CD4-positive, alpha-beta T cell treated with Interleukin-10 for 1 hour (primary cell): ENCODE results near the gene STRN3.
"Not testable (repeated sequence)": the region's sequence is repeated elsewhere in the genome, so short reads cannot be mapped to it uniquely, and the experiment has no call there.

ENCODE experiments used
- DNase-seq: peaks from one replicate; pipeline ENCODE4 v3.0.0-alpha.2; 2020

Gene STRN3

GRCh38 chr14:31026077-31026449 is at the start of gene STRN3:
Gene STRN3 (minus strand): TSS chr14:31026379. CDS start chr14:31026185, 194 bp downstream.
- DNase-seq: no peak

GRCh38 chr14:31075144-31075543 is 49.0 kb upstream of the STRN3 start:
- no peak for DNase-seq

DNA sequence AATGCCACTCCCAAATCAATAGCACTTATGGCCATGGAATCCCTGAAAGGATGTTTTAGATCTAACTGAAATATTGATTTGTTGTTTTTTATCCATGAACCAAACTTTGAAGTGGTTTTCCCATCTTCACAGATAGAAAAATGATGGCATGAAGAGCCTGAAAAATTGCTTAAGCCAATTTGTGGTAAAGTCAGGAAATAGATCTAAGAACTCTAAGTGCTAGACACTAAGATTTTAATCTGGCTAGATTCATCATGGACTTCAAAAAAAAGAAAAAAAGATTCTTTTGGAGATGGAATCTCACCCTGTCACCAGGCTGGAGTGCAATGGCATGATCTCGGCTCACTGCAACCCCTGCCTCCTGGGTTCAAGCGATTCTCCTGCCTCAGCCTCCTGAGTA is 45.0 kb upstream of the STRN3 start:
- no peak for DNase-seq

GRCh38 chr14:31070431-31070830 is 44.3 kb upstream of the STRN3 start:
- no peak for DNase-seq

- DNase-seq: no peak
Measured at GRCh38 chr14:31069343-31069742, 43.2 kb upstream of the STRN3 start.

DNA sequence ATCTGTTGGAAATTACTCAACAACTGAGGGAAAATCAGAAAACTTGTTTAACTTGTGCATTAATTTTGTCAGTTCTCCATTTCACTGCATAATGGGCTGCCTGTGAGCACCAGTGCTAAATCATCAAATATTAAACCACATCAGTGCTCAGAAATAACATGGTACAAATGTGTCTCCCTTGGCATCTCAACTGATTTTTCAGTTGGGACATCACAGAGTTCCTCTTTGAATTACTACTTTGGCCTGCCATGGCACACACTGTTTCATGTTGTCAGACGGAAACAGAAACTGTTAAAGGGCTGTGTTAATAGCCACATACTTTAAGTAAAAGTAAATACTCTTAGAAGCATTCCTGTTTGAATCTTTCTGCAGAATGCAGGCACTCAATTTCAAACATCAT is 42.1 kb upstream of the STRN3 start:
- no peak for DNase-seq

DNA sequence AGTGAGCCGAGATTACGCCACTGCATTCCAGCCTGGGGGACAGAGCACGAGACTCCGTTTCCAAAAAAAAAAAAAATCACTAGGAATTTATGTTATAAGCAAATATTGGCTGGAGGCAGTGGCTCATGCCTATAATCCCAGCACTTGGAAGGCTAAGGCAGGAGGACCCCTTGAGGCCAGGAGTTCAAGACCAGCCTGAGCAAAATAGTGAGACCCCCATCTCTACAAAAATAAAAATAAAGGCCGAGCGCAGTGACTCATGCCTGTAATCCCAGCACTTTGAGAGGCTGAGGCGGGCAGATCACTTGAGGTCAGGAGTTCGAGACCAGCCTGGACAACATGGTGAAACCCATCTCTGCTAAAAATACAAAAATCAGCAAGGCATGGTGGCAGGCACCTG is 36.7 kb upstream of the STRN3 start:
- DNase-seq: not testable (repeated sequence)

DNA sequence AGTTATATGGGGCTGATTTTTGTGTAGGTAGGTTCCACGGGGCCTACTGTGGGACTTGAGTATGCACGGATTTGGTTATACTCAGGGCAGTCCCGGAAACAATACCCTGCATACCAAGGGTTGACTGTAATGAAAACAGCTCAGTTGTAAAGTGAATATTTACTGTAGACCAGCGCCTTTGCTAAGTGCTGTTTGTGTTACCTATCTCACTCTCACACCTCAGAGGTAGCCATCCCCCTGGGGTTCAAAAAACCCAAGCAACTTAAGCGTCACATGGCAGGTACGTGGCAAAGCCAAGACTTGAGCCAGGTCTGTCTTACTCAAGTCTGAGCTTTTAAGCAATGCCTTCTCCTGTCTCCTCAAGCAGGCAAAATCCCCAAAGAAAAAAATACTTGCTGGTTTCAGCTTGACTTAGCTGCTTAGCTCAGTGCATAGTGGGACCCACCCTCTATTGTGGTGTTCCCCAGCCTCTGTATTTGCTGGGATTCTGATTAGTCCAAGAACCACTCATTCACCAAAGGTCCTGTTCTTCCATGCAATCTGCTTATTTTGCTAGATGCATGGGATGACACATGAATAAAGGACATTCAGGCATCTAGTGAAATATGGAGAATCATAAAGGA is 34.2 kb upstream of the STRN3 start:
- no peak for DNase-seq

- DNase-seq: no peak
Measured at GRCh38 chr14:31059152-31059924, 33.2 kb upstream of the STRN3 start.

DNA sequence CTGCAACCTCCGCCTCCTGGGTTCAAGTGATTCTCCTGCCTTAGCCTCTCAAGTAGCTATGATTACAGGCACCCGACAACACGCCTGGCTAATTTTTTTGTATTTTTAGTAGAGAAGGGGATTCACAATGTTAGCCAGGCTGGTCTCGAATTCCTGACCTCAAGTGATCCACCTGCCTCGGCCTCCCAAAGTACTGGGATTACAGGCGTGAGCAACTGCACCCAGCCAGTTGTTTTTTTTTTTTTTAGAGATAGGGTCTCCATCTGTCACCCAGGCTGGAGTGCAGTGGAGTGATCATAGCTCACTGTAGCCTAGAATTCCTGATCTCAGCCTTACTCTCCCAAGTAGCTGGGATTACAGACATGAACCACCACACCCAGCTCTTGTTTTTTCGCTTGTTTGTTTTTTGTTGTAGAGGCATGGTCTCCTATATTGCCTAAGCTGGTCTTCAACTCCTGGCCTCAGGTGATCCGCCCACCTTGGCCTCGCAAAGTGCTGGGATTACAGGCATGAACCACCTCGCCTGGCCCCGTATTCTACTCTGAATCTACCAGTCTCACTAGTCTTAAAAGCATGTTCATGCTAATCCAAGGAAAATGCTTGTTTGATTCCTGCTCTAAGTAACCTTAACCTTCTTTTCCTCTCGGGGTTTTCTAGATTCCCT is 31.7 kb upstream of the STRN3 start:
- no peak for DNase-seq

- DNase-seq: no peak
Measured at GRCh38 chr14:31057035-31057434, 30.9 kb upstream of the STRN3 start.

DNA sequence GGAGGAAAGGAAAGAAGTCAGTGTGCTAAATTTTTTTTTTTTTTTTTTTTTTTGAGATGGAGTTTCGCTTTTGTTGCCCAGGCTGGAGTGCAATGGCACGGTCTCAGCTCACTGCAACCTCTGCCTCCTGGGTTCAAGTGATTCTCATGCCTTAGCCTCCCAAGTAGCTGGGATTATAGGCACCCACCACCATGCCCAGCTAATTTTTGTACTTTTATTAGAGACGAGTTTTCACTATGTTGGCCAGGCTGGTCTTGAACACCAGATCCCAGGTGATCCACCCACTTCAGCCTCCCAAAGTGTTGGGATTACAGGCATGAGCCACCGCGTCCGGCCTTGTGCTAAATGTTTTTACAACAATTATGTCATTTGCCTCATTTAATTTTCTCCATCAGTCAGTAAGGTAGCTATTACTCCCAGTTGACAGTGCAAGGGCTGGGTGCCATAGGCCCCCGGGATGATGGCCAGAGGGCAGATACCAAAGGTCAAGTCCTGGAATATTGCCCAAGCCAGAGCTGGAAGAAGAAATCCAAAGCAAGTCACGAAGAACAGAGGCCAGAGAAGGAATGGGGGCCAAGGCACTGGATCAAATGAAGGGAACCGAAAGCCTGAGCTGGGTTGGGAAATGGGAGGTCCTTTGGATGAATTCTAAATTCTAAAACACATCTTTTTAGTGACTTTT is 26.9 kb upstream of the STRN3 start:
- not testable (repeated sequence) for DNase-seq

DNA sequence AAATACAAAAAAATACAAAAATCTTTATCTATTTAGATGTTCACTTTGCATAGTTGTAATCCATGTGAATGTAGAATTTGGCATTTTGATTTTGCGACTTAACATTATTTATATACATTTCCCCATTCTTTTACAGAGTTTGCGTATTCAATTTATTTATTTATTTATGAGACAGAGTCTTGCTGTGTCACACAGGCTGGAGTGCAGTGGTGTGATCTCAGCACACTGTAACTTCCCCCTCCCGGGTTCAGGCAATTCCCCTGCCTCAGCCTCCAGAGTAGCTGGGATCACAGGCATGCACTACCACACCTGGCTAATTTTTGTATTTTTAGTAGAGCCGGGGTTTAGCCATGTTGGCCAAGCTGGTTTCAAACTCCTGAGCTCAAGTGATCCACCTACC is 25.3 kb upstream of the STRN3 start:
- no peak for DNase-seq

- no peak for DNase-seq
Measured at GRCh38 chr14:31051023-31051422, 24.8 kb upstream of the STRN3 start.

- no peak for DNase-seq
Measured at GRCh38 chr14:31047503-31047902, 21.3 kb upstream of the STRN3 start.

DNA sequence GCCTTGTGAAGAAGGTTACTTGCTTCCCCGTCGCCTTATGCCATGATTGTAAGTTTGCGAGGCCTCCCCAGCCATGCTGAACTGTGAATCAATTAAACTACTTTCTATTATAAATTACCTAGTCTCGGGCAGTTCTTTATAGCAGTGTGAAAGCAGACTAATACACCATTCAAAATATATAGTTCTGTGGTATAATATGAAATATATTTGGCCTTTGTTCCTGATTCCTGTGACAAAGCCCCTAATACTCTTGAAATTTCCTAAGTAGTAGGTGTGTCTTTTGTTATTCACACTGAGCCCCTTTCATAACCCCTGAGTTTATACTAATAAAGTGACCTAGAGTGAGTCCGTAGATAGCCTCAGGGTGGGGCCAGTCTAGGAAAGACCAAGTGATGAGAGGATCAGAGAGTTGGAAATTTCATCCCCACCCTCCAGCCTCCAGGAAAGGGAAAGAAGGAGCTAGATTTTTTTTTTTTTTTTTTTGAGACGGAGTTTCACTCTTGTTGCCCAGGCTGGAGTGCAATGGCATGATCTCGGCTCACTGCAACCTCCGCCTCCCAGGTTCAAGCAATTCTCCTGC is 19.4 kb upstream of the STRN3 start:
- no peak for DNase-seq

- DNase-seq: no peak
Measured at GRCh38 chr14:31043379-31043778, 17.2 kb upstream of the STRN3 start.

DNA sequence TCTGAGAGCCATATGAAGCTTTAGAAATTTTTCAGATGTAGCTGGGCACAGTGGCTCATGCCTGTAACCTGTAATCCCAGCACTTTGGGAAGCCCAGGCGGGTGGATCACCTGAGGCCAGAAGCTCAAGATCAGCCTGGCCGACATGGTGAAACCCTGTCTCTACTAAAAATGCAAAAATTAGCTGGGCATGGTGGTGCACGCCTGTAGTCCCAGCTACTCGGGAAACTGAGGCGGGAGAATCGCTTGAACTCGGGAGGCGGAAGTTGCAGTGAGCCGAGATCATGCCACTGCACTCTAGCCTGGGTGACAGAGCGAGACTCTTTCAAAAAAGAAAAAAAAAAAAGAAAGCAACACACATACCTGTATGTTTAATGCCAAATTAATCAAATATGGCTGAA is 16.7 kb upstream of the STRN3 start:
- DNase-seq: not testable (repeated sequence)

DNA sequence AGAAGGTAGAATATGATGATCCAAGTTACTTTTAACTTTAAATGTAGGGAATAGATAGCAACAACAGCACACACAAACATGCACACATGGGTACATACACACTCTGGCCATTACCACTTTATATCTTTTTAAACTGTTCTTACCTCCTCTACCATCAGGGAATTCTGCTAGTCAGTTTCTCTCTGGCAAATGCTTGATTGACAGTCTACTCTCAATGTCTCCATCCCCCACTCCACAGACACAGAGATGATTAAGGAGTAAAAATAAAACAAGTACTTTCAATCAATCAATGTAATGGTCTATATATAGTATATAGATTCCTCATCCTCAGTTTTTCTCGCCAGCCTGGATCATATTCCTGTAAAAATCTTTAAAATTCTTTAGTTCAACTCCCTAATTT is 16.1 kb upstream of the STRN3 start:
- no peak for DNase-seq

GRCh38 chr14:31038521-31039166 is 12.5 kb upstream of the STRN3 start:
- DNase-seq: no peak

DNA sequence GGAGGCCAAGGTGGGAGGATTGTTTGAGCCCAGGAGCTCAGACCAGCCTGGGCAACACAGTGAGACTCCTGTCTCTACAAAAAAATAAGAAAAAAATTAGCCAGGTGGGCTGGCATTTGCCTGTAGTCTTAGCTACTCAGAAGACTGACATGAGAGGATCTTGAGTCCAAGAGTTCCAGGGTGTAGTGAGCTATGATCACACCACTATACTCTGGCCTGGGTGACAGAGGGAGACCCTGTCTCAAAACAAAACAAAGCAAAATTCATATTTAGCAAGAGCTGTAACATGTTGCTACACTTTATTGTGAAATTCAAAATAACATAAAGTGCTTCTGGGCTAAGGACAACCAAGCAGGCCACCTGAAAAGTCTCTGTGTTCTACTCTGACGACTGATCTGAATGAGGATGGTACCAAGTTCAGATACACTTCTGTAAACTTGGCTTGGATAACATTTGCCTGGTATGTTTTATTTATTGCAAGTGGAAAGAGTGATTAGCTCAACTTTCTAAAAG is 11.6 kb upstream of the STRN3 start:
- DNase-seq: no peak

DNA sequence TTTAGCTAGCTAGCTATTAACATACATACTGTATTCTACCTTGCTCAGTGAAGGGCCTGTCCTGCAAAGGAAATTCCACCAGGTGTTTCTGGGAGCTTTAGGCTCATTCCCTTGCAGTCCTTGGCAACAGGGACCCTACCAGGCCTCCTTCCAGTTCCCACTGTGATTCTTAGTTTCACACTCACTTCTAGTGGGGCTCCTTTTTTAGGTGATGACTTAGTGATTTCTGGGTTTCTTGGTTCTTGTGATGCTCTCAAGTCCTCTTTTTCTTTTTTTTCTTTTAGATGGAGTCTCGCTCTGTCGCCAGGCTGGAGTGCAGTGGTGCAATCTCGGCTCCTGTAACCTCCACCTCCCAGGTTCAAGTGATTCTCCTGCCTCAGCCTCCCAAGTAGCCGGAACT is 10.4 kb upstream of the STRN3 start:
- no peak for DNase-seq

DNA sequence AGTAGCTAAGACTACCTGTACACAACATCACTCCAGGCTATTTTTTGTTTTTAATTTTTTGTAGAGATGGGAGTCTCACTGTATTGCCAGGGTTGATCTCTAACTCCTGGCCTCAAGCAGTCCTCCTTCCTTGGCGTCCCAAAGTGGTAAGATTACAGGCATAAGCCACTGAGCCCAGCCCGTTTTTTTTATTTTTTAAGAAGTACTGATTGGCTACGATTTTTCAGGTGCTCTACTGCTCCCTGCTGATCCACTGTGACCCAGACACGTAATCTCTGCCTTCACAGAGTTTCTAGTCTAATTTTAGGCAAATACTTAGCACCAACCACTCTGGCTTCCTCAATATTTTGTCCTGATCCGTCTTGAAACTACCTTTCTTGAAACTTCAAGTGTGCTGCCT is 4.3 kb upstream of the STRN3 start:
- no peak for DNase-seq
